HG03432 (cell line): ENCODE data around the gene ZNF493.
A peak's percentile ranks its signal among the peaks of the same experiment; 100 is the strongest.

Source experiments
- ATAC-seq: cut with Tn5 transposase; IDR thresholded peaks from one replicate; pipeline ENCODE4 v1.9.1; 2021; ENCODE audit warnings: mild to moderate bottlenecking, moderate library complexity; ENCODE audit not compliant: unreplicated experiment

The ZNF493 gene

GRCh38 chr19:21396893-21397572 lies at the start of gene ZNF493:
Gene ZNF493 (plus strand): TSS chr19:21397133. CDS start chr19:21397238, 105 bp downstream.
- ATAC-seq = peak; percentile 100

GRCh38 chr19:21352830-21353229 lies 44.1 kb upstream of the ZNF493 start:
- no peak for ATAC-seq

- ATAC-seq = peak; percentile 96
Observed at GRCh38 chr19:21358768-21359451, 38.0 kb upstream of the ZNF493 start, which contains the start of gene ZNF738. Gene ZNF738 (plus strand): TSS chr19:21359000. CDS start chr19:21359141, 141 bp downstream.

DNA sequence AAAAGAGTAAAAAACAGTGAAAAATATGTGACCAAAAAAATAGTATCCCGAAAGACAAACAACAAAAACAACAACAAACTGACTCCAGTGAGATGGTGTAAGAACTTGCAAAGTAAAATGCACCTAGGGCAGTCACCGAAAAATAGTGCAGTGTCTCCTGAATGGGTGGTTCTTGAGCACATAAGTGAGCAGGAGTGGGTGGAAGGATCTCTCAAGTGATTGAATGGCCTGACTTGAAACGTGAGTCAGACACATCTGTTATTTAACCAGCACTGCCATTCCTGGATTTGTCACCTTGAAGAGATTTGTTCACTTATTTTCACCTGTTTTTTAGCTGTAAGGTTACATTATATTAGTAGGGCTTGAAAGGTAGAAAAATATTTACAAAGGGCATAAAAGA lies 34.6 kb upstream of the ZNF493 start:
- ATAC-seq = no peak

DNA sequence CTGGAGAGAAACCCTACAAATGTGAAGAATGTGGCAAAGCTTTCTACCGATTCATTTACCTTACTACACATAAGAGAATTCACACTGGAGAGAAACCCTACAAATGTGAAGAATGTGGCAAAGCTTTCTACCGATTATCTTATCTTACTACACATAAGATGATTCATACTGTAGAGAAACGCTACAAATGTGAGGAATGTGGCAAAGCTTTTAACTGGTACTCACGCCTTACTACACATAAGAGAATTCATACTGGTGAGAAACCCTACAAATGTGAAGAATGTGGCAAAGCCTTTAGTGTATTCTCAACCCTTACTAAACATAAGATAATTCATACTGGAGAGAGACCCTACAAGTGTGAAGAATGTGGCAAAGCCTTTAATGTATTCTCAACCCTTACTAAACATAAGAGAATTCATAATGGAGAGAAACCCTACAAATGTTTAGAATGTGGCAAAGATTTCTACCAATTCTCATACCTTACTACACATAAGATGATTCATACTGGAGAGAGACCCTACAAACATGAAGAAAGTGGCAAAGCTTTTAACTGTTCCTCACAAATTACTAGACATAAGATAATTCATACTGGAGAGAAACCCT lies 12.9 kb upstream of the ZNF493 start:
- no peak for ATAC-seq

DNA sequence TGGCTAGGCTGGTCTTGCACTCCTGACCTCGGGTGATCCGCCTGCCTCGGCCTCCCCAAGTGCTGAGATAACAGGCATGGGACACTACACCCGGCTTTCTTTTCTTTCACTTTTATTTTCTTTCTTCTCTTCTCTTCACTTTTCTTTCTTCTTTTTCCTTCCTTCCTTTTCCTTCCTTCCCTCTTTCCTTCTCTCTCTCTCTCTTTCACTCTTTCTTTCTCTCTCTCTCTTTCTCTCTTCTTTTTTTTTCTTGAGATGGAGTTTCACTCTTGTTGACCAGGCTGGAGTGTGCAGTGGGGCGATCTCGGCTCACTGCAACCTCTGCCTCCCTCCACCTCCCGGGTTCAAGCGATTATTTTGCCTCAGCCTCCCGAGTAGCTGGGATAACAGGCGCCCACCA lies 812 bp upstream of the ZNF493 start:
- ATAC-seq = no peak

GRCh38 chr19:21398851-21399250 lies 1.9 kb downstream of the ZNF493 start:
- no peak for ATAC-seq

DNA sequence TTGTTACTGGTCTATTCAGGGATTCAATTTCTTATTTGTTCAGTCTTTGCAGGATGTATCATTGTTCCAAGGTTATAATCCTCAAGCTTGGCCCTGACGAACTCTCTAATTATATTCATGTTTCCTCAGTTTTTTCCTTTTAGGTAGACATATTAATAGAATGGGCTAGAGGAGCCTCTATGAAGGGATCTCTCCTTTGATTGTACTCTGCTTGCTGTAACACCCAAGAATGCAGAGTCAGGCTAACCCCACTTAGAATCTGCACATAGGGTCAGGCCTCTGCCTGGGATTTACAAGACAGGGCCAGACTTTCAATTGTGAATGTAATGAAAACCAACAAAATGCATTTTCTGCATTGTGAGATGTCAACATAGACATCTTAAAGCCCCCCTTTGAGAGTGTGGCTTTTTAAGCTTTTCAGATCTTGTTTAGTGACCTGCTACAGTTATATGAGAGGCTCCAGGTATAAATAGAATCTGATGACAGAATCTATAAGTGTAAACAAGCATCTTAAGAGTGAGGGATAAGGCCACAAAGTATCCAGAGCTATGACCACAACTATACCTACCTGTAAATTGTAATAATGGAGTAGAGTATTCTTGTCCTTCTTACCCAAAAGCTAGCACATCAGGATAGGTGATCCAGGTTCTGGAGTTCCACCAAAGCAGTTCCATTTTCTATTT lies 5.5 kb downstream of the ZNF493 start:
- no peak for ATAC-seq

- no peak for ATAC-seq
Observed at GRCh38 chr19:21410166-21410565, 13.2 kb downstream of the ZNF493 start.

DNA sequence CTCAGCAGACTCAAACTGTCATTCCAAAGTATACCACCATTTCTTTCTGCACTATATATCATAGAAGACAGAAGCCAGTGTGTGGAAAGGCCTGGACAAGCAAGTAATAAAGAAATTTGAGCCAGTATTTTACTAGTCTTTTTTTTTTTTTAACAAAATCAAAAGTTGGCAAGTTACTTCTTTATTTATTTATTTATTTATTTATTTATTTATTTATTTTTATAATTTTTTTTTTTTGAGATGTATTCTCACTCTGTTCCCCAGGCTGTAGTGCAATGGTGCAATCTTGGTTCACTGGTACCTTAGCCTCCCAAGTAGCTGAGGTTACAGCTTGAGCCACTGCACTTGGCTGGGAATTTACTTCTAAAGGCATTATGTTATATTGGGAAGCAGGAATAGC lies 25.3 kb downstream of the ZNF493 start:
- ATAC-seq = no peak

- no peak for ATAC-seq
Observed at GRCh38 chr19:21423057-21424041, 26.4 kb downstream of the ZNF493 start.

GRCh38 chr19:21430675-21431074 lies 33.7 kb downstream of the ZNF493 start:
- ATAC-seq = no peak

DNA sequence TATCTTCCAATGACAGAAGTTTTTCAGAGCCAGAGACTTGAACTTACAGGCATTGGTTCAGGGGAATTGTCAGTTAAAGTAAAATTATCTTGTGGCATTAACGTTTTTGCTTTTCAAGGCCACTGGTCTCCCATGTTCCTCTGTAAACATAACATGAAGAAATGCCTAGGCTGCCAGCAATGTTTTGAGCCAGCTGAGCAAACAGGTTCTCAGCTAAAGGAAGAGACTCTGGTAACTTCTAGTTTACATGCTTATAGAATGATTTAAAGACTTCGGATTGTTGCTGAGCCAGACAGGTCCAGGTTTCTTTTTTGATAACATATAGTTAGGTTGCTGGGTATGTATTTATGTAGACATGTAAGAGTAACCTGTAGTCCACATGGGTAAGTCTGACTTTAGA lies 35.7 kb downstream of the ZNF493 start:
- no peak for ATAC-seq

DNA sequence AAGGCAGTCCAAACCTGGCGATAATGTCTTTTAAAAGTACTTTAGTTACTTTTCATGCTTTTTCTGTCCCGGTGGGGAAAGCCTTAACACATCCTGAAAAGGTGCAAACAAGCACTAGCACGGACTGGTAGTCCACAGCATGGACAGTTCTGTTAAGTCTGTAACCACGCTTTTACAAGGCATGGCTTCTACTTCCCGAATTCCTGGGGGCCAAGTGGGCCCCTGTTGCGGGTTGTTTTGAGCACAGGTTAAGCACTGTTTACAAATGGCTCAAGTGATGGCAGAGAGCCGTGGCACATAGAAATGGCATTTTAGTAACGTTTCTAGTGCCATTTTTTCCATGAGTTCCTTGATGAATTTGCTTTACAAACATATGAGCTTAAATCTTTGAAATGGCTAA lies 37.6 kb downstream of the ZNF493 start:
- no peak for ATAC-seq

- no peak for ATAC-seq
Observed at GRCh38 chr19:21434967-21435544, 38.1 kb downstream of the ZNF493 start.

DNA sequence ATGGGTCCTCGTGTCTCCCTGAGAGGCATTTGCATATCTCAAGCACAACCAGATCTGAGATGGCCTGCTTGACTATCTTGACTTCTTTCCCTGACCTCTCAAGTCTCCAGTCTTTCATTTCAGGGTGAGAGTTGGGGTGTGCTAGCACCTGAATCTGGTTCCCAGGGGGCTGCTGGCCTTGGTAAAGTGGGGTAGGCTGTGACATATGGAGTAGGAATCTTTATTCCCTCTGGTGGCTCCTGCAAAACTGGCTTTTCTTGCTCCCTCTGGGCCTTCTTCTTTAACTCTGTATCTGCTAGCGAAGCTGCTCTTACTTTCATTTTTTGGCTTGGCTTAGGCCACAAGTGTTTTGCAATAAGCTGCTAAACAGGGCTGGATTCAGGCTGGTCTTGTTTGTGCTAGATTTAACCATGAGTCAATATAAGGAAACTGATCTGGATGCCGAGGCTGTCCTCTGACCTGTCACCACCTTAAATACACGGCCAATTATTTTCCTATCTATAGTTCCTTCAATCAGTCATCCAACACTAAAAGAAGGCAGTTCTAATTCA lies 42.3 kb downstream of the ZNF493 start:
- no peak for ATAC-seq

DNA sequence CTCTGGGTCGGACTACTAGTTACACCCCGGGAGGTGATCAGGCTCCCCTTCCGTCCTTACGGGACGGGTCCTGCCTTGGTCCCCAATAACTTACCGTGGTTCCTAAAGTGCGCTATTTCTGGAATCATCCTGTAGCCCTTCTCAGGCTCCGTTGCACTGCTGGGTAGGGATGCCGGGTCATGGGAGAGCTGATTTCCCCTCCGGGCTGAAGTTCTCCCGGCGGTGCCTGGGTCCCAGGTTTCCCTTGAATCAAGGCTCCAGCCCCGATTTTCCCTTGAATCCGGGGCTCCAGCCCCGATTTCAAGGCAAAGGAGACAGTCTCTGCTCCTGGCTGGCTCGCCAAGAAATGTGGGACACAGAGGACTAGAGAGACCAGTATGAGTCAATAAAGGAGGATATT lies 43.4 kb downstream of the ZNF493 start:
- no peak for ATAC-seq

GRCh38 chr19:21451187-21451586 lies 54.3 kb downstream of the ZNF493 start:
- no peak for ATAC-seq

- no peak for ATAC-seq
Observed at GRCh38 chr19:21454901-21455300, 58.0 kb downstream of the ZNF493 start.

DNA sequence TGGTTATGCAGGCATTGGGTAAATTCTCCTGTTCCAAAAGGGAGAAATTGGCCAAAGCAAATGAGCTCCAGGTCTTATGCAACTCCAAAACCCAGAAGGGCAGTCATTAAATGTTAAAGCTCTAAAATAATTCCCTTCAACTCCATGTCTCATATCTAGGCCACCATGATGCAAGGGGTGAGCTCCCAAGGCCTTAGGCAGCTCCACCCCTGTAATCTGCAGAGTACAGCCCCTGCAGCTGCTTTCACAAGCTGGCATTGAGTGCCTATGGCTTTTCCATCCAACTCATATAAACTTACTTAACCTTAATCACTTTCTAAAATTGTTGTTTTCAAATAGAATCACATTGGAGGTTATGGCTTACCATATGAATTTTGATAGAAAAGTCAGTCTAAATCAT lies 63.8 kb downstream of the ZNF493 start:
- ATAC-seq = no peak
